Activated CD4-positive, alpha-beta T cell treated with anti-CD3 and anti-CD28 coated beads, Interleukin-2, amount 10 ng/mL, durations not matched to agents 24 days and 14 days (primary cell): ENCODE measurements around the gene PSD4. TPM values are rescaled to one million over a fixed set of nuclear protein-coding genes. Genes with fewer than 3 reads are reported as not detected.

ENCODE experiments used
- DNase-seq: peaks from one replicate; pipeline ENCODE4 v3.0.0; 2022
- H3K27ac Mint-ChIP-seq: one replicate; pipeline ENCODE4 v1.8.0; 2022; ENCODE audit warnings: mild to moderate bottlenecking, mixed read lengths
- H3K27me3 Mint-ChIP-seq: one replicate; pipeline ENCODE4 v1.8.0; 2022; ENCODE audit warnings: mixed read lengths
- H3K36me3 Mint-ChIP-seq: one replicate; pipeline ENCODE4 v1.8.0; 2022; ENCODE audit warnings: low read depth, mild to moderate bottlenecking, mixed read lengths
- H3K4me1 Mint-ChIP-seq: one replicate; pipeline ENCODE4 v1.8.0; 2021; ENCODE audit warnings: mixed read lengths
- H3K4me3 Mint-ChIP-seq: one replicate; pipeline ENCODE4 v1.8.0; 2022; ENCODE audit warnings: mild to moderate bottlenecking, moderate library complexity, mixed read lengths
- H3K9me3 Mint-ChIP-seq: one replicate; pipeline ENCODE4 v1.8.0; 2021; ENCODE audit warnings: mixed read lengths
- intact Hi-C: fragments of 100-400 bp; cut with micrococcal nuclease; formaldehyde crosslinking; loops from one replicate; pipeline ENCODE4 v1.15.1; 2023
- total RNA-seq: library from RNA; stranded (reverse); gene quantifications from 2 replicates; pipeline ENCODE4 v1.2.3, GENCODE V29; 2022

PSD4 gene
- total RNA-seq, 1 donor from 2014 or later: 278 TPM

DNA sequence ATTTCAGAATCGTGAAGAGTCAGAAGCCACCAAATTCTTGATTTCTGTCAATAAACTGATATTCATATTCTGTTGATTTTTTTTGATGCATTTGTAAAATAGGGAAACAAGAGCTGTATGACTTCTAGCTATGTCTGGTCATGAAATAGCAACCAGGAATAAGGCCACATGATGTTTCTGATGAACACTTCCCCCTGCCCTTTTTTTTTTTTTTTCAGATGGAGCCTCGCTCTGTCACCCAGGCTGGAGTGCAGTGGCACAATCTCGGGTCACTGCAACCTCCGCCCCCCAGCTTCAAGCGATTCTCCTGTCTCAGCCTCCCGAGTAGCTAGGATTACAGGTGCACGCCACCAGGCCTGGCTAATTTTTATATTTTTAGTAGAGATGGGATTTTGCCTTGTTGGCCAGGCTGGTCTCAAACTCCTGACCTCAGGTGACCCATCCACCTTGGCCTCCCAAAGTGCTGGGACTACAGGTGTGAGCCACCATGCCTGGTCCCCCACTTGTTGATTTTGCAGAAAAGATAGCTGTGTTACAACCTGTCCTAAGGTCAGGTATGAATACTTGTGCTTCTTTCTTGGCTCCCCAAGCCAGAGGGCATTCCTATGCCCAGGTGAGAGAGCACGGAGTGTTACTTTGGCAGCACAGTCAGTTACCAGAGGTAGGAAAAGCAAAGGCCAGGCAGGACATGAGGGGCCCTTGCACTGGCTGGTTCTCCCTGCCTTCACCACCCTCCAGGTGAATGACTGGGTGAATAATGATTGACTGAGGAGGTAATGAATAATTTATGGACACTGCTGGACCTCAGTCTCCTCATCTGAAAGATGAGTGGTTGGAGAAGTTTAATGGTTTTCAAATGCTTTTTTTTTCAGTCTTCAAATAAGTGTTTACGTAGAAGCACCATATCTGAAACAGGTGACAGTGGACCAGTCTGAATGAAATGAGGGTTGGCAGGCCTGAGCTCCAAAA, 65.4 kb downstream of the PSD4 start:
- intact Hi-C loops: no loop called here
- H3K27me3 Mint-ChIP-seq: peaks cover 4% of the 10 kb centered on the region
- H3K36me3 Mint-ChIP-seq: peaks cover 5% of the 10 kb centered on the region

DNA sequence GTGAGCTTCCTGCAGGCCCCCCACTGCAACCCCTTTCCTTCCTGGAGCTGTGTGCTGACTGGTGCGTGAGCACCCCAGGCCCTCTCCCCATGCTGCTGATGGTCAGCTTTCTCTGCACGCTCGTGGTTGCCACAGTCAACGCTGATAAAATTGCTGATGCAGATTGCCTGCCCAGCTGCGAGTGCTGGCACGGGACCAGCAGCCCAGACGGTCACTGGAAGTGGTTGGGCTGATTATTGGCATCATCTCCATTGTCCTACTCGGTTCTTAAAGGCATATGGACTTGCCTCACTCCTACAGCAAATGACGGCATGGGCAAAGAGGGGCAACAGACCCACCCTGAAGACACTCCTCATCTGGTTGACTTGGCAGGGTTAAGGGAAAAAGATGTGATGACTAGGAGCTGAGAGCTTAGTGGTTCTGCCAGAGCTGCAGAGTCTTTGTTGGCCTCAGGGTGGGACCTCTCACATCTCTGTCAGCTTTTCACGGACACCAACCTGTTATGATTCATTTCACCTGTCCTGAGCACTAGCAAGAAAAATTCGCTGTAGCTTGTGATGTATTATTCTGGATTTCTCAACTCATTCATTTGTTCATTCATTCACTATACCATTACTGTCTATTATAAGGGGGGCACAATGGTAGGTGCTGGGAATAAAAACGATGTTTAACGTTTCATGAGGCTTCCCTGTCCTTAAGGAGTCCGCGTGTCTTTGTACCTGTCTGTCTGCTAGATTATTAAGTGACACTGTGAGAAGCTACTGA, 66.6 kb downstream of the PSD4 start:
- Mint-ChIP-seq H3K4me3 (peak overlapping the region; percentile 15), H3K4me1 (peaks cover 16% of the 10 kb centered on the region), H3K9me3 (no peaks in the 10 kb centered on the region), H3K27me3 (peaks cover 4% of the 10 kb centered on the region), H3K36me3 (peaks cover 4% of the 10 kb centered on the region), H3K27ac (peak overlapping the region; percentile 86)
- intact Hi-C loops: no loop called here
- no peak for DNase-seq

More for the DNA sequence above, 65.4 kb downstream of the PSD4 start:
- Mint-ChIP-seq H3K4me3 (no peak overlapping the region), H3K4me1 (peaks cover 18% of the 10 kb centered on the region), H3K27ac (no peak overlapping the region), H3K9me3 (no peaks in the 10 kb centered on the region)
- no peak for DNase-seq

DNA sequence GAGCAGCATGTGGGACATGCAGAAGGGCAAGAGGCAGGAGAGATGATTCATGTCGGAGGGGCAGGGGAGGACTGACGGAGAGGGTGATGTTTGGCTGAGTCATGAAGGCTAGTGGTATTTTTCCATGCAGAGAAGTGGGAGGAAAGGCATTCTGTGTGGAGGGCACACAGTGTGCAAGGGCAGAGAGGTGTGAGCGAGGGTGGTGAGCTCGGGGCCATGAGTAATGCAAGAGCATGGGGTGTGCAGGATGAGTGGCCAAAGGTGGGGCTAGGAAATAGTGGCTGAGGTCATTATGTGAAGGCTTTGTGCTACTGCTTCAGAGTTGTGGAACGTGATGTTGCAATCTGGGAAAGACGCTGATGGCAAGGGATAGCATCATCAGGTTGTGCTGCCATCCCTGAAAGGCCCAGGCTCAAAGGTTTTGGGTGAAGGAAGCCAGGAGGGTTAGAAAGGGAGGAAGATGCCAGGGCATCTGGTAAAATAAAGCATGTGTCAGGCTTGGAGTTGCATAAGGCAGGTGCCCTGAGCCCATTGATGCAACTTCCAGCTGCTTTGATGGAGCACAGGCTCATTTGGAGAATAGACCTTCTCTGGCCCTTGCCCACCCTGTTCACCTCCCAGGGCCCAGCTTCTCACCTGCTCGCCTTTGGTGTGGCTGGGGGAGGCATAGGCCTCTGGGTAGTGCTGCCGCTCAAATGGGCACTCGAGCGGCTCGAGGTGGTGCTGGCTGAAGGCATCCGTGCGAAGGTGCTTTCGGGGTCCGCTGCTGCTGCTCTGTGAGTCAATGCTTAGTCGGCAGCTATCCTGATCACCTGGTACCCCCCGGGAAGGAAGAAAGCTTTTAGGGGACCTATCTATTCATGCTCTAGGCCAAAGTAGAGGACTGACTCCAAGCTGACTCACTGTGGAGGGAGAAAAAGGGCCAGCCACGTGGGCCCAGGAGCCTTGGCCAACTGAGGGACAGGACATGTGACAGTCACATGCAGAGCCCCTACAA, 67.4 kb downstream of the PSD4 start:
- H3K4me3 Mint-ChIP-seq: peak overlapping the region; percentile 15
- H3K27me3 Mint-ChIP-seq: peaks cover 4% of the 10 kb centered on the region
- DNase-seq: no peak
- H3K27ac Mint-ChIP-seq: peak overlapping the region; percentile 86
- peaks cover 18% of the 10 kb centered on the region for H3K4me1 Mint-ChIP-seq
- intact Hi-C loops: no loop called here
- peaks cover 2% of the 10 kb centered on the region for H3K36me3 Mint-ChIP-seq
- H3K9me3 Mint-ChIP-seq: no peaks in the 10 kb centered on the region

DNA sequence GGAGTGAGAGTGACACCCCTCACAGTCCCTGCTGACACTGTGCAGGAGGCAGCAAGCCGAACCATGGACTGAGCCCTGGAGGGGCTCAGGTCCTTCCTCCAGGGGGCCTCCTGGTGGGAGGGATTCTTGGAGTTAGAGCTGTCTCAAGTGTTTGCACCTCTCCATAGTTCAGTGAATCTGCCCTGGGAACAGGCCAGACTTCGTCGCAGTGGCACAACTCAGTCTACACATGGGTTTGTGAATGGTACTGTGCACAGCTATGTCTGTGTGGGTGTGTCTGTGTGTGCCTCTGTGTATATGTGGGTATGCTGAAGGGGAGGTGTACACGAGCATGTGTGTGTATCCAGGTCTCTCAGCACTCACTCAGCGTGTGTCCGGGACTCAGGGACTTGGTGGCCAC, 68.6 kb downstream of the PSD4 start:
- DNase-seq: no peak
- Mint-ChIP-seq H3K27ac (peak overlapping the region; percentile 17), H3K27me3 (peaks cover 4% of the 10 kb centered on the region), H3K4me1 (peaks cover 20% of the 10 kb centered on the region), H3K4me3 (no peak overlapping the region), H3K36me3 (peaks cover 4% of the 10 kb centered on the region), H3K9me3 (no peaks in the 10 kb centered on the region)
- intact Hi-C loops: no loop called here

DNA sequence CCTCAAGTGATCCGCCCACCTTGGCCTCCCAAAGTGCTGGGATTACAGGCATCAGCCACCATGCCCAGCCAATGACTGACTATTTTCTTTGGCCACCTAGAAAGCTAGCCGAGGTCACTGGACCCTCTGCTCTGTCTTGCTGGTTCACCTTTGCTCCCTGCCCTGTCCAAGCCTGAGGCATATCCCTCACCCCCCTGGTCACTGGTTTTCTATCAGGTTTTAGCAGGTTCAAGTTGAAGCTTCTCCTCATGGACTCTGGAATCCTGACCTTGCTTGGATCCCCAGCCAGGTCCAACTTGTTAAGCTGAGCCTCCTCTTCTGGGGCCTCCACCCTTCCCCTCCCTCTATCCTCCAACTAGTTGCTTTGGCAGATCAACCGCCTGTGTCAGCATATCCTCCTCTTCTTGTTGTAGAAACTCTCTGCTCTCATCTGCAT, 71.5 kb downstream of the PSD4 start:
- peaks cover 2% of the 10 kb centered on the region for H3K36me3 Mint-ChIP-seq
- intact Hi-C loops: no loop called here
- H3K4me3 Mint-ChIP-seq: no peak overlapping the region
- H3K27me3 Mint-ChIP-seq: peaks cover 4% of the 10 kb centered on the region
- DNase-seq: no peak
- H3K27ac Mint-ChIP-seq: no peak overlapping the region
- no peaks in the 10 kb centered on the region for H3K9me3 Mint-ChIP-seq
- peaks cover 23% of the 10 kb centered on the region for H3K4me1 Mint-ChIP-seq

DNA sequence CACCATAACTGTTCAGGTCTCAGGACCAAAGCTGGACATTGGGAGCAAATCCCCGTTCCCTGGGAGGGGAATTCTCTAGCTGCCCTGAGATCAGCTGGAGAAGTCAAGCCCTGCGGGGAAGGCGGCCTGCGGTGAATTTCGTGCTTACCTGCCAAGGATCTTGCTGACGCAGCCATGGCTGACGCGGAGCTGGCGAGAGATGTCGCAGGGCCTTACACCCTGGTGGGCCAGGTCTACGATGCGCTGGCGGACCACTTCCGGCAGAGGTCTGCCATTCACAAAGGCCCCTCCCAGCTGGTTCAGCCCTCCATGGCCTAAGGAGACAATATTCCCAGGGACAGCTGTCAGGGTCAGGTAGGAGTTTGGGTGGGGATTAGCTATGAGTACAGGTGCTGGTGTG, 72.8 kb downstream of the PSD4 start:
- H3K4me3 Mint-ChIP-seq: no peak overlapping the region
- no peaks in the 10 kb centered on the region for H3K9me3 Mint-ChIP-seq
- DNase-seq: no peak
- peaks cover 25% of the 10 kb centered on the region for H3K4me1 Mint-ChIP-seq
- intact Hi-C loops: no loop called here
- H3K27me3 Mint-ChIP-seq: peaks cover 2% of the 10 kb centered on the region
- no peak overlapping the region for H3K27ac Mint-ChIP-seq
- peaks cover 2% of the 10 kb centered on the region for H3K36me3 Mint-ChIP-seq

DNA sequence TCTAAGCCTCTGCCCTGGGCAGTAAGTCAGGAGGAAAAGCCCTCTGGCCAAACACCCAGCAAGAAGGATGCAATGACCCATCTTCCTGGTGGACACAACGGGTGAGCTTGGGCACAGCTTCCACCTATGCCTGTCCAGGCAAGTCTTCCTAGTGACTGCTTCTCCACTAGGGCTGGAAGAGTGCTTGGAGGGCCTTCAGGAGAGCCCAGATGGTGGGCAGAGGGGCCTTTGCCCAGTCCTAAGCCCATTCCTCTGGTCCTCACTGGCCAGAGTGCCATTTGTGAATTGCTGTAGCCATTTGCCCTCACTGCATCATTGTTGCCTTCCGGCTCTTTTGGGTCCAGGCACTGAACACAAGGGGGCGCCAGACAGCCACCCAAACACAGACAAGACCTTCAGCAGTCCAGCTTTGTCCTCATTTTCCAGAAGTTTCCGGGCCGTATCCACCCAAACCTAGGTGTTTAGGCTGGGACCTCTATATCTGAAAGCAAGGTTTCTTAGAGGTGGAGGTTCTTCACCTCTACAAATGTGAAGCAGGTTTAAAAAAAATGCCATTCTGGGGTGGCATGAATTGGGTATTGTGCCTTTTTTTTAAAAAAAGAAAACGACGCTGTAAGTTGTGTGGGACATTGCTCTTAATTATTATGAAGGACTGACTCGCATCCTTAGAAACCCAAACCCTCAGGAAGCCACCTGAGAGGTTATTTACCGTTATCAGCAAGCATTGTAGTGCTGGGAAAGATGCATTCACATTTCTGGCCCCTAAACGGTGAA, 75.4 kb downstream of the PSD4 start:
- intact Hi-C loops: loop anchor here (1.0 kb wide), 1 partner anchor 121 kb away; no protein-coding TSS in a partner anchor
- H3K27me3 Mint-ChIP-seq: no peaks in the 10 kb centered on the region
- H3K4me1 Mint-ChIP-seq: peaks cover 43% of the 10 kb centered on the region
- DNase-seq: peak; percentile 93
- H3K27ac Mint-ChIP-seq: peak overlapping the region; percentile 61
- no peak overlapping the region for H3K4me3 Mint-ChIP-seq
- H3K9me3 Mint-ChIP-seq: no peaks in the 10 kb centered on the region
- peaks cover 2% of the 10 kb centered on the region for H3K36me3 Mint-ChIP-seq

DNA sequence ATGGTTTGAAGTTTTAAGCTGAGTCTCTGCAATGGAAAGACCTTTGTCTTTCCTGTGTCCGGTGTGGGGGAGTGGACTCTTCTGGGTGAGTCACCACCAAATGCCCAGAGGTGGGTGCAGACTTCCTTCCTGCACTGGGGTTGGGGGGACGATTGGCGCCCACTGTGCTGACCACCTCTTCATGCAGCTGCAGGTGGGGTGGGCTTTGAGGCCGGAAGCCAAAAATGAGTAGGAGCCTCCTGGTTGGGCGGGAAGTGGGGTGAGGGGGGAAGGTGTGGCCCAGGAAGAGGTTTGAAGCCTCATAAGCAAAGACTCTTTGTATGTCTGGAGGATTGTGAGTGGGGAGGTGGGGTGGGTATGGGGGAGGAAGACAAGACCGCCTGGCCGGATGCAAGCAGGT, 77.3 kb downstream of the PSD4 start:
- intact Hi-C loops: no loop called here
- peak; percentile 82 for DNase-seq
- Mint-ChIP-seq H3K36me3 (peaks cover 5% of the 10 kb centered on the region), H3K4me3 (peak overlapping the region; percentile 62), H3K9me3 (no peaks in the 10 kb centered on the region), H3K27ac (peak overlapping the region; percentile 85), H3K27me3 (no peaks in the 10 kb centered on the region), H3K4me1 (peaks cover 52% of the 10 kb centered on the region)

DNA sequence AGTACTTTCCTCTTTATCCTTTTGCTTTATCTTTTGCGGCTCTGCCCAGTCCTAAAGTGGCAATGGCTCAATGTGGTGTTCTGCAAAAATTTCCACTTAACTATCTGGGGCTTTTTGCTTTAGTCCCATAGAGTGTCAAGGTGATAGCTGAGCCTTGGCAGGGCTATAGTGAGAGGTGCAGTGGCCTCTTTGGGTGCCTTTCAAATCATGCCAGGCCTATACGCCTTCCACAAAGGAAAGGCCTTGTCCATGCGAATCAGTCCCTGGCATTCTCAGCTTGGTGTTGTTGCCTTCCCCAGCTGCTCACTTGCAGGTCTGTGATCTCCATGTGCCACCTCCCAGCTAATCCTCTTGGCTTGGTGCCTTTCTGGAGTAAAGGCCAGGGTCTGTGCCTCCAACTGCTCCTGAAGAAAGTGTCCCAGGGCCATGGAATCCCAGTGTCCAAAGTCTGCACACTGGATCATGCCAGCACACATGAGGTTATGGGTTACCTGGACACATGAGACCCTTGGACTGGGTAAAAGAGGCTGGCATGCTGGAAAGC, 78.3 kb downstream of the PSD4 start:
- peaks cover 1% of the 10 kb centered on the region for H3K27me3 Mint-ChIP-seq
- no peak for DNase-seq
- H3K4me1 Mint-ChIP-seq: peaks cover 53% of the 10 kb centered on the region
- peak overlapping the region; percentile 23 for H3K4me3 Mint-ChIP-seq
- peaks cover 3% of the 10 kb centered on the region for H3K36me3 Mint-ChIP-seq
- intact Hi-C loops: no loop called here
- no peaks in the 10 kb centered on the region for H3K9me3 Mint-ChIP-seq
- H3K27ac Mint-ChIP-seq: peak overlapping the region; percentile 35

DNA sequence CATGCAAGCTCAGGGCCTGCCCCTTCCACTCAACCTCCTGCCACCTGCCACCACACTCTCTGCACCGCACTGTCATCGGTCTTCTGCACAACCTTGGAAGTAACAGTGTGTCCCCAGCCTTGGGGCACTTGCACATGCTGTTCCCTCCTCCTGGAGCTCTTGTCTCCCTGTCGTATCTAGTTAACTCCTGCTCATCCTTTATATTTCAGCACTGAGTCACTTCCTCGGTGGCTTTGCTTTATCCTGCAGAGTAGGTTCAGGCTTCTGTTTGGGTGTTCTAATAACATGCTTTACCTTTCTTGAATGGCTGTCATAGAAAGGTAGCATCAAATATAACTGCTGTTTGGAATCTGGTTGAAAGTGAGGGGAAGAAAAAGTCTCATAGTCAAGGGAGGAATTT, 79.7 kb downstream of the PSD4 start:
- peak overlapping the region; percentile 35 for H3K27ac Mint-ChIP-seq

DNA sequence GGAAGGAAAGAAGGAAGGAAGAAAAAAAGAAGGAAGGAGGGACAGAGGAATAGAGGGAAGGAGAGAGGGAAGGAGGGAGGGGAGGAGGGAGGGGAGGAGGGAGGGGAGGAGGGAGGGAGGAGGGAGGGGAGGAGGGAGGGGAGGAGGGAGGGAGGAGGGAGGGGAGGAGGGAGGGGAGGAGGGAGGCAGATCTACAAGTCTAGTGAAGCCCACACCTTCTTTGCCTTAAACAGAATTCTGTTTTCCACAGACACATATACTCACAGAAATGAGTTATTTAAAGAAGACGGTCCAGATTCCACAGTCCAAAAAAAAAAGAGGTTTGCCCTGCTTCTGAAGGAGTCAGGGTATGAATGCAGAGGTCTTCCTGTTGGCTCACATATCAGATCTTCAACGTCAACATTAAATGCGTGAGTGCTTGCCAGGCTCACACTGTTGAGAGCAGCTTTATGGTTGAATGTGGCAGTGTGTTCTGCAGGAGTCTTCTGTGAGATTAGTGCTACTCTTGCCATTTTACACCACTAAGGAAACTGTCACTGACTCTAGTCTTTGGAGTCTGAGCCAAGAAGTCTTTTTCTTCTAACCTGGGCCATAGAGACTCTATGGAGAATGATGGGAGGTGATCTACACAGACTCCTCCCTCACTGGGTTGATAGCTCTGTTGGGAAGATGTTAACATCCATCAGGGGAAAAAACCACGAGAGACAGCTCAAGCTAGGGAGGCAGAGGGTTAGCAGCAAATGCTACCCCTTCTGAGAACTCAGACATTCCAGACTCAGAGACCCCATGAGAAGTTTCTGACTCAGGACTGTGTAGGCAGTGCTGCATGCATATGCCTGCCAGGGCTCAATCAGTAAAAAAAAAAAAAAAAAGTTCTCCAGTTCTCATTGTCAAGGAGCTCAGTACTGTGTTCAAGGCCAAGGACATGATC, 81.6 kb downstream of the PSD4 start:
- Mint-ChIP-seq H3K4me3 (no peak overlapping the region), H3K27me3 (peaks cover 6% of the 10 kb centered on the region), H3K36me3 (peaks cover 3% of the 10 kb centered on the region), H3K4me1 (peaks cover 47% of the 10 kb centered on the region), H3K27ac (peak overlapping the region; percentile 25), H3K9me3 (no peaks in the 10 kb centered on the region)
- no peak for DNase-seq
- intact Hi-C loops: no loop called here

More for the DNA sequence above, 79.7 kb downstream of the PSD4 start:
- intact Hi-C loops: no loop called here
- Mint-ChIP-seq H3K36me3 (peaks cover 3% of the 10 kb centered on the region), H3K4me3 (peak overlapping the region; percentile 23), H3K4me1 (peaks cover 49% of the 10 kb centered on the region), H3K27me3 (peaks cover 4% of the 10 kb centered on the region), H3K9me3 (no peaks in the 10 kb centered on the region)
- no peak for DNase-seq
